Activated CD8-positive, alpha-beta memory T cell treated with anti-CD3 and anti-CD28 coated beads, Interleukin-2, amount 50 U/mL, for 1 hour (primary cell): Measurements from ENCODE around the gene SLC38A7.
A peak's percentile ranks its signal among the peaks of the same experiment; 100 is the strongest.
"Not testable (repeated sequence)": the region's sequence is repeated elsewhere in the genome, so short reads cannot be mapped to it uniquely, and the experiment has no call there.

Experiments
- DNase-seq: peaks from one replicate; pipeline ENCODE4 v3.0.0-alpha.2; 2020; ENCODE audit errors: extremely low read depth

SLC38A7 gene

GRCh38 chr16:58684354-58685083 is at the start of gene SLC38A7:
Gene SLC38A7 (minus strand): TSS chr16:58684770. CDS start chr16:58680126, 4,644 bp downstream.
- peak; percentile 14 for DNase-seq

GRCh38 chr16:58733671-58734458 is 49.3 kb upstream of the SLC38A7 start, which contains the start of gene GOT2:
Gene GOT2 (minus strand): TSS chr16:58734316. CDS start chr16:58734228, 88 bp downstream.
- DNase-seq: no peak

GRCh38 chr16:58733248-58733670 is 48.7 kb upstream of the SLC38A7 start:
- no peak for DNase-seq

GRCh38 chr16:58732545-58733247 is 48.1 kb upstream of the SLC38A7 start:
- DNase-seq: no peak

GRCh38 chr16:58730724-58731370 is 46.3 kb upstream of the SLC38A7 start:
- DNase-seq: no peak

- DNase-seq: no peak
These were observed 43.4 kb upstream of the SLC38A7 start for GRCh38 chr16:58727796-58728568.

- DNase-seq: no peak
These were observed 42.6 kb upstream of the SLC38A7 start for GRCh38 chr16:58727028-58727781.

GRCh38 chr16:58723109-58723508 is 38.5 kb upstream of the SLC38A7 start:
- DNase-seq: no peak

- DNase-seq: no peak
These were observed 33.4 kb upstream of the SLC38A7 start for GRCh38 chr16:58717994-58718393.

- DNase-seq: no peak
These were observed 31.9 kb upstream of the SLC38A7 start for GRCh38 chr16:58716468-58716867.

- no peak for DNase-seq
These were observed 29.2 kb upstream of the SLC38A7 start for GRCh38 chr16:58713742-58714141.

GRCh38 chr16:58709333-58709732 is 24.8 kb upstream of the SLC38A7 start:
- DNase-seq: no peak

- no peak for DNase-seq
These were observed 14.6 kb upstream of the SLC38A7 start for GRCh38 chr16:58699151-58699550.

GRCh38 chr16:58695368-58695767 is 10.8 kb upstream of the SLC38A7 start:
- no peak for DNase-seq

GRCh38 chr16:58692450-58692849 is 7.9 kb upstream of the SLC38A7 start:
- no peak for DNase-seq

GRCh38 chr16:58686985-58687706 is 2.6 kb upstream of the SLC38A7 start:
- not testable (repeated sequence) for DNase-seq

GRCh38 chr16:58685084-58685449 is 497 bp upstream of the SLC38A7 start:
- DNase-seq: no peak

GRCh38 chr16:58684001-58684353 is 593 bp downstream of the SLC38A7 start:
- no peak for DNase-seq

GRCh38 chr16:58679763-58680162 is 4.8 kb downstream of the SLC38A7 start:
- DNase-seq: no peak

GRCh38 chr16:58678716-58679115 is 5.9 kb downstream of the SLC38A7 start:
- DNase-seq: no peak
